Lung (tissue), 12 donors: Measurements from ENCODE around the gene USP5. TPM values are rescaled to one million over a fixed set of nuclear protein-coding genes. Genes with fewer than 3 reads are reported as not detected.

Experiments used
- ATAC-seq: fragments of 200-7000 bp; cut with Tn5 transposase; one replicate; pipeline ENCODE4 v1.9.1; 2020; ENCODE audit warnings: moderate number of reproducible peaks; ENCODE audit not compliant: insufficient read depth, low FRiP score
- DNase-seq, 3 donors: peaks; one replicate each; pipeline ENCODE4 v3.0.0-alpha.2; 2013 to 2017
- H3K27ac ChIP-seq, 2 donors: one replicate each; pipeline ENCODE4 v1.5.1; 2013; ENCODE audit warnings: mild to moderate bottlenecking in 2 of 2, moderate library complexity in 2 of 2, control low read depth in 1 of 2, inconsistent platforms in 1 of 2, low read depth in 1 of 2, low read length in 1 of 2
- H3K27me3 ChIP-seq, 3 donors: one replicate each; pipeline ENCODE4 v1.5.1; 2013; ENCODE audit warnings: low read length in 2 of 3; ENCODE audit not compliant: control insufficient read depth in 3 of 3, insufficient read depth in 3 of 3
- H3K36me3 ChIP-seq, 4 donors: one replicate each; pipeline ENCODE4 v1.5.1; 2013; ENCODE audit warnings: low read length in 4 of 4, mild to moderate bottlenecking in 1 of 4, moderate library complexity in 1 of 4; ENCODE audit not compliant: control insufficient read depth in 4 of 4, insufficient read depth in 4 of 4
- H3K4me1 ChIP-seq, 5 donors: one replicate each; pipeline ENCODE4 v1.5.1; 2013; ENCODE audit warnings: low read length in 5 of 5, mild to moderate bottlenecking in 2 of 5, moderate library complexity in 1 of 5; ENCODE audit not compliant: control insufficient read depth in 5 of 5, insufficient read depth in 5 of 5
- H3K4me3 ChIP-seq: one replicate; pipeline ENCODE4 v1.5.1; 2013; ENCODE audit warnings: mild to moderate bottlenecking, control low read depth, moderate library complexity
- H3K9ac ChIP-seq, 2 donors: one replicate each; pipeline ENCODE4 v1.5.1; 2013; ENCODE audit warnings: low read length in 2 of 2, control low read depth in 1 of 2; ENCODE audit not compliant: insufficient read depth in 1 of 2
- H3K9me3 ChIP-seq, 4 donors: one replicate each; pipeline ENCODE4 v1.5.1; 2013; ENCODE audit warnings: low read length in 3 of 4, mild to moderate bottlenecking in 1 of 4, moderate library complexity in 1 of 4; ENCODE audit not compliant: control insufficient read depth in 4 of 4, insufficient read depth in 3 of 4
- CTCF ChIP-seq: IDR thresholded peaks from 2 replicates; pipeline ENCODE4 v1.5.1; 2012; ENCODE audit warnings: mild to moderate bottlenecking; ENCODE audit errors: control extremely low read depth, extremely low read depth
- WGBS, 2 donors: extraction: QIAGEN DNeasy Blood & Tissue Kit; methylation state at CpG; one replicate each; pipeline ENCODE4 v1.1.7; 2013; 5-methylcytosine and 5-hydroxymethylcytosine counted together
- polyA plus RNA-seq, 2 donors: library from polyadenylated mRNA; stranded (reverse); fragments of 200-250 nt; gene quantifications; one replicate each; pipeline ENCODE4 v1.2.1, GENCODE V29; 2013
- total RNA-seq, 2 donors: library from RNA; depleted of rRNA in 1 of 2; stranded (reverse); fragments of >200 nt in 1 of 2; gene quantifications; one replicate each; pipeline ENCODE4 v1.2.1, GENCODE V29; 2014 to 2021
- donor health status: control.
- donor health status: control.
- donor health status: Bipolar disorder and iron deficiency.
- donor health status: healthy.
- donor health status: DM: yes; HTN: yes; CAD: no.

USP5 gene
- total and polyA plus RNA-seq, 4 donors = 24.8 to 92.1 (median 36.7) TPM

GRCh38 chr12:6830999-6831398, 21.0 kb upstream of the USP5 start:
- H3K27ac ChIP-seq = no peak overlapping the region
- TF ChIP-seq CTCF = no peak
- DNase-seq (no peak), ATAC-seq (no peak)
- peaks cover 0 to 25% (median 0%) of the 10 kb centered on the region in 5 donors for H3K4me1 ChIP-seq
- no peak overlapping the region for H3K9ac ChIP-seq
- 90 to 97% methylated on average over 6 of the region's 6 CpGs for WGBS, 2 donors
- no peak overlapping the region for H3K4me3 ChIP-seq
- no peaks in the 10 kb centered on the region for H3K27me3 ChIP-seq
- no peaks in the 10 kb centered on the region for H3K9me3 ChIP-seq
- peaks cover 0 to 12% (median 6%) of the 10 kb centered on the region in 4 donors for H3K36me3 ChIP-seq

GRCh38 chr12:6831450-6831995, 20.4 kb upstream of the USP5 start:
- 90 to 93% methylated on average over 11 to 12 of the region's 12 CpGs for WGBS, 2 donors
- no peak overlapping the region for H3K4me3 ChIP-seq
- H3K9ac ChIP-seq = no peak overlapping the region
- DNase-seq (no peak), ATAC-seq (no peak)
- no peaks in the 10 kb centered on the region for H3K9me3 ChIP-seq
- peaks cover 0 to 25% (median 0%) of the 10 kb centered on the region in 5 donors for H3K4me1 ChIP-seq
- H3K27ac ChIP-seq = no peak overlapping the region
- H3K27me3 ChIP-seq = no peaks in the 10 kb centered on the region
- H3K36me3 ChIP-seq = peaks cover 0 to 12% (median 7%) of the 10 kb centered on the region in 4 donors
- no peak for TF ChIP-seq CTCF

- no peak overlapping the region for H3K4me3 ChIP-seq
- no peak for TF ChIP-seq CTCF
- H3K36me3 ChIP-seq = peaks cover 0 to 12% (median 7%) of the 10 kb centered on the region in 4 donors
- no peak overlapping the region for H3K27ac ChIP-seq
- H3K27me3 ChIP-seq = no peaks in the 10 kb centered on the region
- H3K4me1 ChIP-seq = peaks cover 0 to 20% (median 0%) of the 10 kb centered on the region in 5 donors
- DNase-seq (no peak), ATAC-seq (no peak)
- no peaks in the 10 kb centered on the region for H3K9me3 ChIP-seq
- H3K9ac ChIP-seq = no peak overlapping the region
- WGBS, 2 donors = 93 to 95% methylated on average over 4 of the region's 4 CpGs
Measured at GRCh38 chr12:6832125-6832524, 19.8 kb upstream of the USP5 start.
